Breast epithelium (tissue), 4 donors: ENCODE results near the gene FUT4. TPM values are rescaled to one million over a fixed set of nuclear protein-coding genes. Genes with fewer than 3 reads are reported as not detected.

Experiments
- DNase-seq, 2 donors: peaks; one replicate each; pipeline ENCODE4 v3.0.0-alpha.2; 2019; ENCODE audit warnings: low spot score in 2 of 2
- H3K27ac ChIP-seq, 2 donors: fragments of 200-600 bp; sonication (generic) in 1 of 2; one replicate each; pipeline ENCODE4 v1.5.1; 2016 to 2019; ENCODE audit warnings: mild to moderate bottlenecking in 1 of 2
- H3K27me3 ChIP-seq, 2 donors: fragments of 200-600 bp; sonication (generic) in 1 of 2; one replicate each; pipeline versions ENCODE4 v1.5.1 to v1.6.0; 2017 to 2019; ENCODE audit warnings: control low read depth in 1 of 2, mild to moderate bottlenecking in 1 of 2
- H3K36me3 ChIP-seq: fragments of 200-600 bp; one replicate; pipeline ENCODE4 v1.5.1; 2019
- H3K4me1 ChIP-seq, 2 donors: fragments of 200-600 bp; sonication (generic); one replicate each; pipeline ENCODE4 v1.5.1; 2016 to 2019; ENCODE audit warnings: control low read depth in 1 of 2
- H3K4me3 ChIP-seq, 3 donors: fragments of 200-600 bp; sonication (generic); 1 replicate in 2 of 3; 2 replicates in 1 of 3; pipeline ENCODE4 v1.5.1; 2016 to 2019; ENCODE audit warnings: mild to moderate bottlenecking in 3 of 3, moderate library complexity in 2 of 3
- H3K9me3 ChIP-seq, 2 donors: fragments of 200-600 bp; sonication (generic) in 1 of 2; one replicate each; pipeline ENCODE4 v1.5.1; 2016 to 2019; ENCODE audit warnings: control low read depth in 1 of 2
- CTCF ChIP-seq, 3 donors: fragments of 450-650 bp; IDR thresholded peaks; one replicate each; pipeline ENCODE4 v1.5.1; 2016 to 2017; ENCODE audit warnings: antibody characterized with exemption in 3 of 3, mild to moderate bottlenecking in 3 of 3, moderate library complexity in 3 of 3
- POLR2A ChIP-seq: fragments of 450-650 bp; IDR thresholded peaks from one replicate; pipeline ENCODE4 v1.6.1; 2016; ENCODE audit warnings: antibody characterized with exemption, mild to moderate bottlenecking, moderate library complexity
- POLR2AphosphoS5 ChIP-seq, 3 donors: sonication (generic); formaldehyde crosslinking; IDR thresholded peaks; one replicate each; pipeline ENCODE4 v1.6.1; 2017; ENCODE audit warnings: antibody characterized with exemption in 3 of 3
- intact Hi-C: fragments of 100-400 bp; cut with DNase I; formaldehyde crosslinking; loops from one replicate; pipeline ENCODE4 v1.15.1; 2023; ENCODE audit warnings: low total_unique reads
- total RNA-seq, 3 donors: library from RNA; depleted of rRNA; stranded (reverse); fragments of >200 nt; gene quantifications; one replicate each; pipeline ENCODE4 v1.1.0, GENCODE V29; 2016

The FUT4 gene
- total RNA-seq, result 1 to 10 TPM; 3.9 to 9.4 (median 5.3) TPM

DNA sequence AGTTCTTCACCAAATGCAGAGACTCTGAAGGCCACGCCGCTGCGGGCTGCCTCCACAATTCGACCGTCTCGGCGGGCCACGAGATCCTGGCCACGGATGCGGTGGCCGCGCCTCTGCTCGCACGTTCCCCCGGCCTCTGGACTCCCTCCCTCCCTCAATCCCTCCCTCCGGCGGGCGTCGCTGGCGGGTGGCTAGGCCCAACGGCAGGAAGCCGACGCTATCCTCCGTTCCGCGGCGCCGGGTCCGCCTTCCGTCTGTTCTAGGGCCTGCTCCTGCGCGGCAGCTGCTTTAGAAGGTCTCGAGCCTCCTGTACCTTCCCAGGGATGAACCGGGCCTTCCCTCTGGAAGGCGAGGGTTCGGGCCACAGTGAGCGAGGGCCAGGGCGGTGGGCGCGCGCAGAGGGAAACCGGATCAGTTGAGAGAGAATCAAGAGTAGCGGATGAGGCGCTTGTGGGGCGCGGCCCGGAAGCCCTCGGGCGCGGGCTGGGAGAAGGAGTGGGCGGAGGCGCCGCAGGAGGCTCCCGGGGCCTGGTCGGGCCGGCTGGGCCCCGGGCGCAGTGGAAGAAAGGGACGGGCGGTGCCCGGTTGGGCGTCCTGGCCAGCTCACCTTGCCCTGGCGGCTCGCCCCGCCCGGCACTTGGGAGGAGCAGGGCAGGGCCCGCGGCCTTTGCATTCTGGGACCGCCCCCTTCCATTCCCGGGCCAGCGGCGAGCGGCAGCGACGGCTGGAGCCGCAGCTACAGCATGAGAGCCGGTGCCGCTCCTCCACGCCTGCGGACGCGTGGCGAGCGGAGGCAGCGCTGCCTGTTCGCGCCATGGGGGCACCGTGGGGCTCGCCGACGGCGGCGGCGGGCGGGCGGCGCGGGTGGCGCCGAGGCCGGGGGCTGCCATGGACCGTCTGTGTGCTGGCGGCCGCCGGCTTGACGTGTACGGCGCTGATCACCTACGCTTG lies at the start of gene FUT4:
Gene FUT4 (plus strand): TSS at position 227 of the 951 bp plus-strand sequence. CDS start 213 bp downstream, at position 440.
- TF ChIP-seq CTCF (IDR thresholded peaks at IDR 0.05) (peak in 1 of 3 donors; percentile 19), POLR2AphosphoS5 (IDR thresholded peaks at IDR 0.05) (peak in 2 of 3 donors; percentile 83), POLR2A (peak; percentile 21)
- Histone ChIP-seq H3K9me3 (no peaks in the 10 kb centered on the region), H3K4me3 (peak within 1 kb of the TSS; percentile 76 to 82 (median 77)), H3K27me3 (no peaks in the 10 kb centered on the region), H3K27ac (peak within 1 kb of the TSS; percentile 95), H3K4me1 (no peaks in the 10 kb centered on the region), H3K36me3 (no peaks in the 10 kb centered on the region)
- intact Hi-C loops, result no loop called here
- DNase-seq, result peak; percentile 84 to 85

GRCh38 chr11:94494126-94494680 lies 49.5 kb upstream of the FUT4 start:
- DNase-seq, result no peak
- Histone ChIP-seq H3K27me3 (no peaks in the 10 kb centered on the region), H3K4me3 (peak overlapping the region; percentile 90 to 96 (median 91)), H3K4me1 (peaks cover 0 to 7% of the 10 kb centered on the region in 2 donors), H3K36me3 (no peaks in the 10 kb centered on the region), H3K27ac (peak overlapping the region; percentile 85 to 87), H3K9me3 (no peaks in the 10 kb centered on the region)
- intact Hi-C loops, result no loop called here
- TF ChIP-seq POLR2A (no peak), POLR2AphosphoS5 (IDR thresholded peaks at IDR 0.05) (no peak), CTCF (IDR thresholded peaks at IDR 0.05) (no peak)

GRCh38 chr11:94500181-94500580 lies 43.5 kb upstream of the FUT4 start:
- no peaks in the 10 kb centered on the region for H3K4me1 ChIP-seq
- H3K27me3 ChIP-seq, result no peaks in the 10 kb centered on the region
- TF ChIP-seq CTCF (IDR thresholded peaks at IDR 0.05) (no peak), POLR2A (no peak), POLR2AphosphoS5 (IDR thresholded peaks at IDR 0.05) (no peak)
- no peak for DNase-seq
- H3K36me3 ChIP-seq, result no peaks in the 10 kb centered on the region
- intact Hi-C loops, result no loop called here
- no peak overlapping the region for H3K27ac ChIP-seq
- no peaks in the 10 kb centered on the region for H3K9me3 ChIP-seq
- H3K4me3 ChIP-seq, result no peak overlapping the region

GRCh38 chr11:94501522-94501921 lies 42.2 kb upstream of the FUT4 start:
- Histone ChIP-seq H3K4me3 (no peak overlapping the region), H3K36me3 (no peaks in the 10 kb centered on the region), H3K27me3 (no peaks in the 10 kb centered on the region), H3K27ac (no peak overlapping the region), H3K9me3 (no peaks in the 10 kb centered on the region), H3K4me1 (no peaks in the 10 kb centered on the region)
- no peak for TF ChIP-seq POLR2AphosphoS5 (IDR thresholded peaks at IDR 0.05)
- TF ChIP-seq CTCF (IDR thresholded peaks at IDR 0.05), result no peak
- TF ChIP-seq POLR2A, result no peak
- no peak for DNase-seq
- intact Hi-C loops, result no loop called here
